ENCODE results near the gene SEMA4A. TPM values are rescaled to one million over a fixed set of nuclear protein-coding genes. Genes with fewer than 3 reads are reported as not detected.
"Not testable (repeated sequence)": the region's sequence is repeated elsewhere in the genome, so short reads cannot be mapped to it uniquely, and the experiment has no call there.

Gene SEMA4A
- polyA plus RNA-seq, 1 donor from 2014 or later = 17.1 TPM

DNA sequence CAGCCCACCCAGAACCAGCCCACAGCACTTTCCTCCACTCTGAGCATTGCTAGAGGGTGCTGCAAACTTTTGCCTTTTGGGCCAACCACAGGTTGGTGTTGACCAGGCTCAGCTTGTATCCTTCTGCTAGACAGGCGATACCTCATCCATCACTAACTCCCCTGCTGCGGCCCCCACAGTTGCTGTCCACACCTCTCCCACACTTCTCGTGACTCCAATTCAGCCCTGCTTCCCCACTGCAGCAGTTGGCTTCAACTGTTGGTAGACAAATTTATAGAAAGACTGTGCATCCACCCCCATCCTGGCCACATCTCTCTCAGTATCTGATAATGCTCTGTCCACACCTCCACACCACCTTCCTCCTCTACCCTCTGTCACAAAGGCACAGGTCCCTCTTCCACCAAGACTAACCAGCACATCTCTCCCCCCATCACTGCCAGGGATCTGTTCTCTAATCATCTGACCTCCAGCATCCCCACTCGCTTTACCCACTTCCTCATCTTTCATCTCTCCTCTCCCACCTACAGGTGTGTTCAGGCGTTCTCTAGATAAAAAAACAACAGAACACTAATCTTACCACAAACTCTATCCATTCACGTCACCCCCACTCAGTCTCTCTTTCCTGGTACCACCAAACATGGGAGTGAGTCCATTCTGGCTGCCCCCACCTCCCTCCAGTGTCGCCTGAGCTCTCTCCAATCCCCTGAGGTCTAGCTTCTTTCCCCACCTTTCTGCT lies 24.7 kb downstream of the SEMA4A start:
- Histone ChIP-seq H3K9me3 (ENCODE audit: low read length) (no peaks in the 10 kb centered on the region), H3K9ac (ENCODE audit: low read length) (no peak overlapping the region), H3K79me2 (replicated peaks; ENCODE audit: insufficient read depth, low read length) (no peaks in the 10 kb centered on the region), H3K4me3 (ENCODE audit: low read length) (no peak overlapping the region), H4K20me1 (ENCODE audit: insufficient read depth) (no peaks in the 10 kb centered on the region), H3K27me3 (ENCODE audit: insufficient read depth, low read depth, low read length) (no peaks in the 10 kb centered on the region), H3F3A (ENCODE audit: insufficient read depth, low read length, poor library complexity, severe bottlenecking) (no peaks in the 10 kb centered on the region), H3K27ac (ENCODE audit: low read length) (no peak overlapping the region), H3K4me2 (ENCODE audit: low read length) (no peak overlapping the region), H3K9me2 (ENCODE audit: insufficient read depth, low read length) (no peaks in the 10 kb centered on the region), H2AFZ (ENCODE audit: low read depth, low read length) (no peak overlapping the region), H3K36me3 (ENCODE audit: insufficient read depth, low read length) (no peaks in the 10 kb centered on the region)
- TF ChIP-seq REST (IDR thresholded peaks at IDR 0.05; ENCODE audit: borderline replicate concordance) = no peak
- TF ChIP-seq POLR2AphosphoS5 (IDR thresholded peaks at IDR 0.05) = no peak
- TF ChIP-seq EZH2 (IDR thresholded peaks at IDR 0.05; ENCODE audit: borderline replicate concordance, insufficient read depth, low read length, poor library complexity, severe bottlenecking) = no peak
- TF ChIP-seq MXI1 (conservative IDR thresholded peaks at IDR 0.05; ENCODE audit: poor library complexity, severe bottlenecking) = no peak
- no peak for TF ChIP-seq SMC3 (conservative IDR thresholded peaks at IDR 0.05; ENCODE audit: poor library complexity)
- TF ChIP-seq CTCF (IDR thresholded peaks at IDR 0.05; ENCODE audit: poor library complexity, severe bottlenecking) = no peak

GRCh38 chr1:156180471-156180870 lies 27.1 kb downstream of the SEMA4A start:
- H3K9me2 ChIP-seq (ENCODE audit: insufficient read depth, low read length) = no peaks in the 10 kb centered on the region
- H3K4me2 ChIP-seq (ENCODE audit: low read length) = no peak overlapping the region
- H3K36me3 ChIP-seq (ENCODE audit: insufficient read depth, low read length) = no peaks in the 10 kb centered on the region
- H2AFZ ChIP-seq (ENCODE audit: low read depth, low read length) = no peak overlapping the region
- H4K20me1 ChIP-seq (ENCODE audit: insufficient read depth) = no peaks in the 10 kb centered on the region
- TF ChIP-seq RAD21 (conservative IDR thresholded peaks at IDR 0.05) (no peak), POLR2AphosphoS5 (IDR thresholded peaks at IDR 0.05) (no peak), EP300 (conservative IDR thresholded peaks at IDR 0.05; ENCODE audit: poor library complexity, severe bottlenecking) (no peak), MXI1 (conservative IDR thresholded peaks at IDR 0.05; ENCODE audit: poor library complexity, severe bottlenecking) (no peak), REST (IDR thresholded peaks at IDR 0.05; ENCODE audit: borderline replicate concordance) (no peak), TAF1 (IDR thresholded peaks at IDR 0.05; ENCODE audit: low read depth) (no peak), CTCF (IDR thresholded peaks at IDR 0.05; ENCODE audit: poor library complexity, severe bottlenecking) (no peak), SMC3 (conservative IDR thresholded peaks at IDR 0.05; ENCODE audit: poor library complexity) (no peak), EZH2 (IDR thresholded peaks at IDR 0.05; ENCODE audit: borderline replicate concordance, insufficient read depth, low read length, poor library complexity, severe bottlenecking) (no peak)
- no peaks in the 10 kb centered on the region for H3K79me2 ChIP-seq (replicated peaks; ENCODE audit: insufficient read depth, low read length)
- no peak overlapping the region for H3K27ac ChIP-seq (ENCODE audit: low read length)
- no peak overlapping the region for H3K9ac ChIP-seq (ENCODE audit: low read length)
- H3K9me3 ChIP-seq (ENCODE audit: low read length) = no peaks in the 10 kb centered on the region
- no peak overlapping the region for H3K4me3 ChIP-seq (ENCODE audit: low read length)
- no peaks in the 10 kb centered on the region for H3K27me3 ChIP-seq (ENCODE audit: insufficient read depth, low read depth, low read length)
- no peaks in the 10 kb centered on the region for H3F3A ChIP-seq (ENCODE audit: insufficient read depth, low read length, poor library complexity, severe bottlenecking)

- H2AFZ ChIP-seq (ENCODE audit: low read depth, low read length); H3F3A ChIP-seq (ENCODE audit: insufficient read depth, low read length, poor library complexity, severe bottlenecking); H4K20me1 ChIP-seq (ENCODE audit: insufficient read depth); H3K27me3 ChIP-seq (ENCODE audit: insufficient read depth, low read depth, low read length); H3K4me2 ChIP-seq (ENCODE audit: low read length); H3K9me3 ChIP-seq (ENCODE audit: low read length); H3K4me3 ChIP-seq (ENCODE audit: low read length); H3K9me2 ChIP-seq (ENCODE audit: insufficient read depth, low read length); H3K27ac ChIP-seq (ENCODE audit: low read length); H3K79me2 ChIP-seq (replicated peaks; ENCODE audit: insufficient read depth, low read length); H3K9ac ChIP-seq (ENCODE audit: low read length); H3K36me3 ChIP-seq (ENCODE audit: insufficient read depth, low read length): not testable (repeated sequence)
These were observed 28.1 kb downstream of the SEMA4A start for GRCh38 chr1:156181391-156181924.

Data from neural cell (in vitro differentiated cells).